Inflammatory macrophage treated with lipopolysaccharide for 4 hours (primary cell): Measurements from ENCODE around the gene PRCP.
"Not testable (repeated sequence)": the region's sequence is repeated elsewhere in the genome, so short reads cannot be mapped to it uniquely, and the experiment has no call there.

ENCODE experiments used
- DNase-seq: peaks from one replicate; pipeline ENCODE4 v3.0.0-alpha.2; 2020

Gene PRCP

GRCh38 chr11:82900277-82901164, at the start of gene PRCP:
Gene PRCP (minus strand): TSS chr11:82900430. CDS start chr11:82900402, 28 bp downstream.
- peak; percentile 89 for DNase-seq

DNA sequence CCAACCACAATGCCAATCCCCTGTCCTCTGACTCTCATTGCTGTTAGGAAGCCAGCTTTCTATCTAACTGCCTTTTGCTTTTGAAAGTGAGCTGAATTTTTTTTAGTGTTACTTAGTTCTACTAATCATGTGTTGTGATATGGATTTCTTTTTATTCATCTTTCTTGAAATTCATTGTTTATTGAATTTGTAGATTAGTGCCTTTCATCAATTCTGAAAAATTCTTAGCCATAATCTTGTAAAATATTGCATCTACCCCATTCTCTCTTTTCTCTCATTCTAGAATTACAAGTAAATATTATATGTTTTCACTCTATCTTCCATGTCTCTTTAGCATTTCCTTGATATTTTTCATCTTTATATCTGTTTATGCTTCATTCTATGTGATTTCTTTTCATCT, 49.1 kb upstream of the PRCP start:
- DNase-seq = no peak

DNA sequence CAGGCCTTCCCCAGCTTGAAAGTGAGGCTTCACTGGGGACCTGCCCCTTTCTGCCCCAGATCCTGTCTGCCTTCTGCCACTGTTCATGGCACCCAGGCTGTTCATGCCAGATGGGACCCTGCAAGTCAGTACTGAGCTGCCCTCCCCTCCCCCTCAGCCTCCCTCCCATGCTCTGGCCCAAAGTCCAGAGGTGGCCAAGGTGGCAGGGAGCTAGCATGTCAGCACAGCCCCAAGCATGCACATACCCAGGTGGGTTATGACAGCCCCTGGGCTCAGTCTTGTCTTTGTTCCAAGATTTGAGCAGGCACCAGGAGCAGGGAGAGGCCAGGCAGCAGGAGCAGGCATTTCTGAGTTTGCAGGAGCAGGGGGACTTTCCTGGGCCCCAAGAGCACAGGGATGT, 45.5 kb upstream of the PRCP start:
- no peak for DNase-seq

DNA sequence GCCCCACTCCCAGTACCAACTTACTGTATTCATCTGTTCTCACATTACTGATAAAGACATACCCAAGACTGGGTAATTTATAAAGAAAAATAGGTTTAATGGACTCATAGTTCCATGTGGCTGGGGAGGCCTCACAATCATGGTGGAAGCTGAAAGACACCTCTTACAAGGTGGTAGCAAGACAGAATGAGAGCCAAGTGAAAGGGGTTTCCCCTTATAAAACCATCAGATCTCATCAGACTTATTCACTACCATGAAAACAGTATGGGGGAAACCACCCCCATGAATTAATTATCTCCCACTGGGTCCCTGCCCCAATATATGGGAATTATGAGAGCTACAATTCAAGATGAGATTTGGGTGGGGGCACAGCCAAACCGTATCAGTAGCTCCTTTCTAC, 44.8 kb upstream of the PRCP start:
- DNase-seq = not testable (repeated sequence)

GRCh38 chr11:82944198-82944597, 44.0 kb upstream of the PRCP start:
- no peak for DNase-seq

- not testable (repeated sequence) for DNase-seq
Observed at GRCh38 chr11:82943430-82943829, 43.2 kb upstream of the PRCP start.

- no peak for DNase-seq
Observed at GRCh38 chr11:82942376-82942775, 42.1 kb upstream of the PRCP start.

- no peak for DNase-seq
Observed at GRCh38 chr11:82939456-82939855, 39.2 kb upstream of the PRCP start.

- no peak for DNase-seq
Observed at GRCh38 chr11:82937554-82937953, 37.3 kb upstream of the PRCP start.

DNA sequence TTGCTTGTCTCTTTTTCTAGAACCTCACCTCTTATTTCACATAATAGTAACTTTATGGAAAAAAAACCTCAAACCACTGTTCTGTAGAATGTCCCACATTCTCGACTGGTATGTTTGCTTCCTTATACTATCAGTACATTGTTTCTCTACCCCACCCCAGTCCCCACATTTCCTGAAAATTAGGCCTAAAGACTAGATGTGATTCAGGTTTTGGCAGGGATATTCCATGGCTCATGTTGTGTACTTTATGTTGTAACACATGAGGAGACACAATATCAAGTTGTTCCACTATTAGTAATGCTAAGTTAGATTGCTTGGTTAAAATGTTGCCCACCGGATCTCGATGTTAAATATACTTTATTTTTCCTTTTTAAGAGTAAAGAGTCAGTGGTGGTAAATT, 36.0 kb upstream of the PRCP start:
- no peak for DNase-seq

GRCh38 chr11:82932564-82932963, 32.3 kb upstream of the PRCP start:
- no peak for DNase-seq

GRCh38 chr11:82930734-82931133, 30.5 kb upstream of the PRCP start:
- no peak for DNase-seq

DNA sequence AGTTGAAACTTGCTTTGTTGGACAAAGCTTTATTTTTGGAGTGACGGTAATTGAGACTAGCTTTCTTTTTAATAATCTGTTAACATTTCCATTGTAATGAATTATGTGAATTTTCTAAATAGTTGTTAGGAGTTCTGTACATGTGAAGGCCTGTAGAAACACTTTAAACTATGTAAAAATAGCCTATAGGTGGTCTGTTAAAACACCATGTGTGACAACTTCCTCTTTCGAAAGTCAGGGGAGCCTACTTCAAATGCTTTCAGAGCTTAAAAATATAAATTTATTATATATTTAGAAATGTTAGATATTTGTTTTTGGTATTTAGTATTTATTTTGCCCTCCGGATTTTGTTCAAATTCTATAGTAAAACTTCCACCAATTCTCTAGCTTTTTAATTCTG, 30.0 kb upstream of the PRCP start:
- DNase-seq = no peak

DNA sequence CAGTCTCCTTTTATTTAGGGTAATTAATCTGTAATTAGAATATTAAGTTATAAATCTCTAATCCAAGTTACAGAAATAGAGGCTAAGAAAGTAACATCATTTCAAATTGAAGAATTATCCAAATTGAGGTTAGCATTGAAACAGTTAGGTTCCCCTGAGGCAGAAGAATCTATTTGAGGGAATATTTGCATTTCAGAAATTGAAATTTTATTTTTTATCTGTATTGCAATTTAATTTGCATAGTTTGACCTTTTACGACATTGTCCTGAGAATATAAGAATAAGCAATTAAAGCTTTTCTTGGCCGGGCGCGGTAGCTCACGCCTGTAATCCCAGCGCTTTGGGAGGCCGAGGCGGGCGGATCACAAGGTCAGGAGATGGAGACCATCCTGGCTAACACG, 28.9 kb upstream of the PRCP start:
- DNase-seq = no peak

- peak; percentile 71 for DNase-seq
Observed at GRCh38 chr11:82927264-82927880, 27.1 kb upstream of the PRCP start.

DNA sequence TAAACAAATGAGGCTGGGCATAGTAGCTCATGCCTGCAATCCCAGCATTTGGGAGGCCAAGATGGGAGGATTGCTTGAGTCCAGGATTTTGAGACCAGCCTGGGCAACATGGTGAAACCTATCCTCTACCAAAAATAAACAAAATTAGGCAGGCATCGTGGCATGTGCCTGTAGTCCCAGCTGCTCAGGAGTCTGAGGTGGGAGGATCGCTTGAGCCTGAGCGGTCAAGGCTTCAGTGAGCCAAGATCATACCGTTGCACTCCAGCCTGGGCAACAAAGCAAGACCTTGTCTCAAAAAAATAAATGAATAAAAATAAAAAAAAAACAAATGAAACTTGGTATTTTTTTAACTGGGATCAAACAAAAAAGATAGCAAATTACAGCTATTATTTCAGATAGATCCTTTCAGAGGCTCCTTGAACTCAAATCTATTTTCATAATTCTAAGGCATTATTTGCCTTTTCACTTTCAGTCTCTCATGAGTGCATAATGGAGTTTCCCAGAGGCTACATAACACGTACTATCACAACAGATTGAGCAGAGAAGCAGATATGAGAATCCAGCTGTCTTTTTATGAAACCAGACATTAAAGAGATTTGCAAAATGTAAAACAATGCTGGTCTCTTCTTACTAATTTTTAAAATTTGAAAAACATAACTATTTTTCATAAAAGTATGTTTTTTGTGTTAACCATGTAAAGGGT, 24.4 kb upstream of the PRCP start:
- DNase-seq = peak; percentile 30

- DNase-seq = not testable (repeated sequence)
Observed at GRCh38 chr11:82922396-82923173, 22.4 kb upstream of the PRCP start.

GRCh38 chr11:82920227-82920626, 20.0 kb upstream of the PRCP start:
- DNase-seq = peak; percentile 25

DNA sequence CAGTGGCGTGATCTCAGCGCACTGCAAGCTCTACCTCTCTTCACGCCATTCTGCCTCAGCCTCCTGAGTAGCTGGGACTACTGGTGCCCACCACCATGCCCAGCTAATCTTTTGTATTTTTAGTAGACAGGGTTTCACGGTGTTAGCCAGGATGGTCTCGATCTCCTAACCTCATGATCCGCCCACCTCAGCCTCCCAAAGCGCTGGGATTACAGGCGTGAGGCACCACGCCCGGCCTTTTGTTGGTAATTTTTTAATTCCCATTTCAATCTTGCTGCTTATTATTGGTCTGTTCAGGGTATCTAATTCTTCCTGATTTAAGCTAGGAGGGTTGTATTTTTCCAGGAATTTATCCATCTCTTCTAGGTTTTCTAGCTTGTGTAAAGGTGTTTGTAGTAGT, 19.6 kb upstream of the PRCP start:
- not testable (repeated sequence) for DNase-seq

DNA sequence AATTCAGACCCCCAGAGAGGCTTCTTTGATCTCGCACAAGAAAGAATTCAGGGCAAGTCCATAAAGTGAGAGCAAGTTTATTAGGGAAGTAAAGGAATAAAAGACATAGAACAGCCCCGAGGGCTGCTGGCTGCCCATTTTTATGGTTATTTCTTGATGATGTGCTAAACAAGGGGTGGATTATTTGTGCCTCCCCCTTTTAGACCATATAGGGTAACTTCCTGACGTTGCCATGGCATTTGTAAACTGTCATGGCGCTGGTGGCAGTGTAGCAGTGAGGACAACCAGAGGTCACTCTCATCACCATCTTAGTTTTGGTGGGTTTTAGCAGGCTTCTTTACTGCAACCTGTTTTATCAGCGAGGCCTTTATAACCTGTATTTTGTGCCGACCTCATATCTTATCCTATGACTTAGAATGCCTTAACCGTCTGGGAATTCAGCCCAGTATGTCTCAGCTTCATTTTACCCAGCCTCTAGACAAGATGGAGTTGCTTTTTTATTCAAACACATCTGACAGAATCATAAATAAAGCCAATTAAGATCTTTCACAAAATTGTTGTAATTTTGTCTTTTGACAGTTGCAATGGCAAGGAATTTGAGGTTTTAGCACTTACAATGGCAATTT, 8.9 kb upstream of the PRCP start:
- DNase-seq = no peak

DNA sequence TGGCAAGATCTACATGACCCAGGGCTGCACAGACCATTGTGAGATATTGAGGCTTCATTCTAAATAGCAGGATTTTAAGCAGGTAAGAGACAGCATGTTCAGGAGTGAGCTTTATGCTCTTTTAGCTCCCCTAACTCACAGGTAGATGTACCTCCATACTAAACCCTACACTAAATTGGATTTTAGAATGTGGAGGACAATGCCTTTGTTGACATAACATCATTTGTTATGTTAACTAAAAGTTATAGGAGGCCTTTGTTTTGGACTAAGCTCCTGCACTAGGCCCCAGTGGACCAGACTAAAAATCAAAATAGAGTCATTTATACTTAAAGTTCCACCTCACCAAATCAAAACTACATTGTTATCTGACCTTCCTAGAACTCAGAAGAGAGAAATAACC, 8.1 kb upstream of the PRCP start:
- DNase-seq = no peak

DNA sequence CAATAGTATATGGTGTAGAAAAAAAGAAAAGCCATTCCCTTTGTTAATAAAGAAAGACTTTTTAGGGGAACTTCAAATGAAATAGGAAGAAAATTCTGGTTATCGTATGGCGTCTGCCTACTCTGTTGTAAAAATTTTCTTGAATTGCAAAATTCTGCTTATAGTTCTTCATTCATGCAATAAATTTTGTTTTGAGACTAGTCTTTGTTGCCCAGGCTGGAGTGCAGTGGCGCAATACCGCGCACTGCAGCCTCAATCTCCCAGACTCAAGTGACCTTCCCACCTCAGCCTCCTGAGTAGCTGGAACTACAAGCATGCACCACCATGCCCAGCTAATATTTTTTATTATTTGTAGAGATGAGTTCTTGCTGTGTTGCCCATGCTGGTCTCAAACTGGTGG, 7.1 kb upstream of the PRCP start:
- DNase-seq = peak; percentile 89

DNA sequence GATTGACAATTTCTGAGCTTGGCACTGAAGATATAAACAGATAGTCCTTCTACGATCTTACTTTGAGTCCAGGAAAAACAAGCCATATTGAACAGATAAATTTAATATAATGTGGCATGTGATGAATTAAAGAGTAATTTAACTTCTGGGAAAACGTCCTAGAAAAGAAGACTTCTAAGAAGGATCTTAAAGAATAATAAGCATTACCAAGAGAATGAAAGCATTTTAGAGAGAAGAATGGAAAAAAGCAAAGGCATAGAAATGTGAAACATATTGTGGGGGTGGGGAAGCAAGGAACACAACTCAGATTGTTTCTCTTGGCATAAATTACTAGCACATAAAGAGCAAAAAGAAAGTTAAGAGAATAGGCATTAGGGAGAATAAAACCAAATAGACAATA, 6.7 kb upstream of the PRCP start:
- no peak for DNase-seq
